SKM-1 treated with dmso at 0.1 percent for 144 hours (cell line): ENCODE data around the gene SAMD4B.
A peak's percentile ranks its signal among the peaks of the same experiment; 100 is the strongest.

ENCODE experiments used
- DNase-seq: peaks from one replicate; lab custom pipeline; 2025; ENCODE audit not compliant: unreplicated experiment; lab: John Stamatoyannopoulos, UW

SAMD4B gene

GRCh38 chr19:39407410-39407659, 65.1 kb downstream of the SAMD4B start:
- DNase-seq: no peak

- no peak for DNase-seq
These were observed 65.6 kb downstream of the SAMD4B start for GRCh38 chr19:39407660-39408391.

- no peak for DNase-seq
These were observed 66.4 kb downstream of the SAMD4B start for GRCh38 chr19:39408392-39409207.

GRCh38 chr19:39409208-39410016, 67.2 kb downstream of the SAMD4B start:
- DNase-seq: peak; percentile 42

GRCh38 chr19:39410017-39410830, 68.0 kb downstream of the SAMD4B start:
- DNase-seq: peak; percentile 78

- no peak for DNase-seq
These were observed 68.5 kb downstream of the SAMD4B start for GRCh38 chr19:39410831-39411080.

GRCh38 chr19:39411081-39411831, 69.0 kb downstream of the SAMD4B start:
- DNase-seq: no peak

GRCh38 chr19:39411832-39412099, 69.5 kb downstream of the SAMD4B start:
- peak; percentile 92 for DNase-seq

- peak; percentile 97 for DNase-seq
These were observed 70.1 kb downstream of the SAMD4B start, which contains the start of gene PLEKHG2 for GRCh38 chr19:39412100-39412866. Gene PLEKHG2 (plus strand): TSS chr19:39412669. CDS start chr19:39414087, 1,418 bp downstream.

- DNase-seq: no peak
These were observed 70.6 kb downstream of the SAMD4B start for GRCh38 chr19:39412867-39413271.

- DNase-seq: no peak
These were observed 71.2 kb downstream of the SAMD4B start for GRCh38 chr19:39413272-39413910.

- no peak for DNase-seq
These were observed 71.8 kb downstream of the SAMD4B start for GRCh38 chr19:39413911-39414608.

GRCh38 chr19:39415111-39416046, 73.2 kb downstream of the SAMD4B start:
- DNase-seq: no peak

GRCh38 chr19:39416152-39417120, 74.2 kb downstream of the SAMD4B start:
- DNase-seq: no peak

- no peak for DNase-seq
These were observed 75.4 kb downstream of the SAMD4B start for GRCh38 chr19:39417463-39418181.

- no peak for DNase-seq
These were observed 76.8 kb downstream of the SAMD4B start for GRCh38 chr19:39419003-39419402.
